Endothelial cell (in vitro differentiated cells): ENCODE measurements around the gene LMF1. TPM values are rescaled to one million over a fixed set of nuclear protein-coding genes. Genes with fewer than 3 reads are reported as not detected.

Experiments used
- DNase-seq: peaks from one replicate; pipeline ENCODE4 v3.0.0; 2021; ENCODE audit warnings: low spot score
- H3K27ac Mint-ChIP-seq: one replicate; pipeline ENCODE4 v1.8.0; 2021; ENCODE audit warnings: mixed read lengths, inconsistent platforms; ENCODE audit not compliant: unreplicated experiment
- H3K27me3 Mint-ChIP-seq: one replicate; pipeline ENCODE4 v1.8.0; 2021; ENCODE audit warnings: mild to moderate bottlenecking, moderate library complexity, mixed read lengths, inconsistent platforms; ENCODE audit not compliant: unreplicated experiment
- H3K36me3 Mint-ChIP-seq: one replicate; pipeline ENCODE4 v1.8.0; 2021; ENCODE audit warnings: mild to moderate bottlenecking, low read depth, mixed read lengths, inconsistent platforms; ENCODE audit not compliant: unreplicated experiment
- H3K4me1 Mint-ChIP-seq: one replicate; pipeline ENCODE4 v1.8.0; 2021; ENCODE audit warnings: mild to moderate bottlenecking, mixed read lengths, inconsistent platforms; ENCODE audit not compliant: unreplicated experiment
- H3K4me3 Mint-ChIP-seq: one replicate; pipeline ENCODE4 v1.8.0; 2021; ENCODE audit warnings: mild to moderate bottlenecking, mixed read lengths, inconsistent platforms; ENCODE audit not compliant: unreplicated experiment
- H3K9me3 Mint-ChIP-seq: one replicate; pipeline ENCODE4 v1.8.0; 2021; ENCODE audit warnings: mixed read lengths, inconsistent platforms; ENCODE audit not compliant: unreplicated experiment
- CTCF ChIP-seq: fragments of 200-600 bp; sonication (generic); IDR thresholded peaks from one replicate; pipeline ENCODE4 v1.5.0; 2021; ENCODE audit warnings: antibody characterized with exemption; ENCODE audit not compliant: unreplicated experiment
- total RNA-seq: library from RNA; stranded (reverse); fragmentation: NEBNext Ultra II Directional; extraction: Animal tissue kit (Norgen Biotek cat#: 25700); gene quantifications from one replicate; pipeline ENCODE4 v1.2.1, GENCODE V29; 2021; ENCODE audit not compliant: unreplicated experiment

The LMF1 gene
- total RNA-seq, 1 donor from 2014 or later: 21.7 TPM

- H3K36me3 Mint-ChIP-seq: peaks cover 24% of the 10 kb centered on the region
Observed at GRCh38 chr16:906296-906695, 64.5 kb downstream of the LMF1 start.

DNA sequence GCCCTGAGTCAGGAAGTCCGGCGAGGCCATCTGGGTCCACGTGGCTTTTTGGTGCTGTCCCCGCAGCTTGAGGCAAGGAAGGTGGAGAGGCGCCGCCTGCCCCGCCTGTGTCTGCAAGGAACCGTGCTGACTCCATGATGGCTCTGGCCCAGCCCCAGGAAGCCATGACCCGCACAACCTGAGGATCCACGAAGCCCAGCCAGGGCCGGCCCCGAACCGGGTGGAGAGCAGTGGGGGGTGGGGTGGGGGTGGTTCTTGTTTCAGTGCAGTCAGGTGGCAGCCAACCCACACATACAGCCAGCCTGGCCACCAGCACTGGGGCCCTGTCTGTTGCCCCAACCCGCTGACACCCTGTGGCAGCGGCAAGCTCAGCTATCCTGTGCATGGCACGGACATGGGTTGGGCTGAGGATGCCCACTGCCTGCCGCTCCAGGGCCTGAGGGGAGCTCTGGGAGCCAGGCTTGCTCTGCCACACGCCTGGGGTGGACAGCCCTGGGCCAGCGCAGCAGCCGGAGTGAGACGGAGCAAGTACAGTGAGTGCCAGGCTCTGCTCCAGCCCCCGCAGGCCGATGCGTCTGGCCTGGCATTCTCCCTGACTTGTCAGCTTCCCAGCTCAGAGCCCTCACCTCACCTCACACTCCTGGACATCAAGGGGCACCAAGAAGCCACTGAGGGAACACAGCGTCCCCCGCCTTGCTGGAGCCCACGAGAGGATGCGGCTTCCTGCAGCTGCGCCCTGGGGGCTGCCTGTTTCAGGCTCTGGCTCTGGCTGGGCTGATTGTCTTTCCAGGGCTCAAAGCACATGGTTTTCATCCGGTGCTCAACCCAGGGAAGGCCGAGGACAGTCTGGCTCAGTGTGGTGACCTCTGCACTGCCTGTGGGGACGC, 68.8 kb downstream of the LMF1 start:
- TF ChIP-seq CTCF: no peak
- H3K36me3 Mint-ChIP-seq: peaks cover 19% of the 10 kb centered on the region
- peaks cover 3% of the 10 kb centered on the region for H3K4me1 Mint-ChIP-seq
- no peak overlapping the region for H3K4me3 Mint-ChIP-seq
- H3K27ac Mint-ChIP-seq: no peak overlapping the region
- no peaks in the 10 kb centered on the region for H3K9me3 Mint-ChIP-seq
- DNase-seq: no peak
- peaks cover 11% of the 10 kb centered on the region for H3K27me3 Mint-ChIP-seq

More at GRCh38 chr16:906296-906695, 64.5 kb downstream of the LMF1 start:
- peaks cover 11% of the 10 kb centered on the region for H3K27me3 Mint-ChIP-seq
- TF ChIP-seq CTCF: no peak
- no peak overlapping the region for H3K27ac Mint-ChIP-seq
- no peaks in the 10 kb centered on the region for H3K9me3 Mint-ChIP-seq
- peaks cover 3% of the 10 kb centered on the region for H3K4me1 Mint-ChIP-seq
- H3K4me3 Mint-ChIP-seq: no peak overlapping the region
- no peak for DNase-seq

- no peak for DNase-seq
- Mint-ChIP-seq H3K36me3 (peaks cover 13% of the 10 kb centered on the region), H3K27me3 (peaks cover 11% of the 10 kb centered on the region), H3K9me3 (no peaks in the 10 kb centered on the region), H3K27ac (no peak overlapping the region), H3K4me1 (peaks cover 3% of the 10 kb centered on the region), H3K4me3 (no peak overlapping the region)
- TF ChIP-seq CTCF: no peak
Observed at GRCh38 chr16:901149-901548, 69.6 kb downstream of the LMF1 start.

- no peak for DNase-seq
- peaks cover 7% of the 10 kb centered on the region for H3K27me3 Mint-ChIP-seq
- no peak overlapping the region for H3K27ac Mint-ChIP-seq
- no peak for TF ChIP-seq CTCF
- peaks cover 4% of the 10 kb centered on the region for H3K36me3 Mint-ChIP-seq
- H3K4me1 Mint-ChIP-seq: peaks cover 1% of the 10 kb centered on the region
- no peak overlapping the region for H3K4me3 Mint-ChIP-seq
- H3K9me3 Mint-ChIP-seq: no peaks in the 10 kb centered on the region
Observed at GRCh38 chr16:900211-900610, 70.6 kb downstream of the LMF1 start.

DNA sequence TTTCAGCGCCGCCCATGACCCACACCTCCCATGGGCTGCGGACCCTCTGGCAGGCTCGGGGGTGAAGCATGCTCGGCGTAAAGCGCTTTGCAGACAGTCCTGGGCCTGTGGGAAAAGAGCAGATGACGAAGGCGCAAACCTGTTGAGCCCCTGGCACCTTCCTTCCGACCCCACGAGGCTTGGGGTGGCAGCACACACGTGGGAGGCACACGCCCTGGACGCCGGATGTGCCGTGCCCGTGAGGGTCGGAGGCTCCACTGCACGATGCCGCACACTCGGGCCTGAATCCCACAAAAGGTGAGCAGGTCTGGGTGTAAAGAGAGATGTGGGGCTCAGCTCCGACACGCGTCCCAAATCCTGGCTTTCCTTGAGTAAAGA, 71.1 kb downstream of the LMF1 start:
- Mint-ChIP-seq H3K4me3 (no peak overlapping the region), H3K4me1 (no peaks in the 10 kb centered on the region), H3K27ac (no peak overlapping the region), H3K27me3 (peaks cover 6% of the 10 kb centered on the region), H3K9me3 (no peaks in the 10 kb centered on the region), H3K36me3 (no peaks in the 10 kb centered on the region)
- no peak for TF ChIP-seq CTCF
- DNase-seq: no peak
